Measurements from ENCODE around the gene PANK1.

GRCh38 chr10:89693176-89693575, 48.1 kb upstream of the PANK1 start:
- TF ChIP-seq CTCF (IDR thresholded peaks at IDR 0.05; ENCODE audit: low read depth, low read length), result no peak
- TF ChIP-seq EZH2phosphoT487 (IDR thresholded peaks at IDR 0.05; ENCODE audit: low read depth), result no peak
